Skeletal muscle satellite cell (primary cell): Measurements from ENCODE around the gene HES6.

ENCODE experiments used
- H3K27me3 ChIP-seq: 2 replicates; pipeline ENCODE4 v1.7.0; 2013; ENCODE audit warnings: low read length; ENCODE audit not compliant: control insufficient read depth, insufficient read depth
- H3K36me3 ChIP-seq: 2 replicates; pipeline ENCODE4 v1.7.0; 2013; ENCODE audit warnings: mild to moderate bottlenecking, control low read depth, low read length; ENCODE audit not compliant: insufficient read depth
- H3K4me1 ChIP-seq: 2 replicates; pipeline ENCODE4 v1.7.0; 2013; ENCODE audit warnings: low read length; ENCODE audit not compliant: control insufficient read depth, insufficient read depth
- H3K4me2 ChIP-seq: 2 replicates; pipeline ENCODE4 v1.7.0; 2013; ENCODE audit warnings: mild to moderate bottlenecking, low read length
- H3K4me3 ChIP-seq: 2 replicates; pipeline ENCODE4 v1.7.0; 2013; ENCODE audit warnings: low read length
- H3K9ac ChIP-seq: 2 replicates; pipeline ENCODE4 v1.7.0; 2013; ENCODE audit warnings: mild to moderate bottlenecking, low read depth, low read length, moderate library complexity
- H3K9me3 ChIP-seq: replicated peaks from 2 replicates; pipeline ENCODE4 v1.7.0; 2013; ENCODE audit warnings: mild to moderate bottlenecking, control low read depth, low read length

HES6 gene

GRCh38 chr2:238259061-238260020 is 19.5 kb upstream of the HES6 start:
- no peaks in the 10 kb centered on the region for H3K27me3 ChIP-seq
- H3K4me1 ChIP-seq: peaks cover 7% of the 10 kb centered on the region
- no peaks in the 10 kb centered on the region for H3K9me3 ChIP-seq
- H3K9ac ChIP-seq: no peak overlapping the region
- no peak overlapping the region for H3K4me3 ChIP-seq
- no peaks in the 10 kb centered on the region for H3K36me3 ChIP-seq
- no peak overlapping the region for H3K4me2 ChIP-seq

- H3K9me3 ChIP-seq: no peaks in the 10 kb centered on the region
- peaks cover 3% of the 10 kb centered on the region for H3K4me1 ChIP-seq
- no peak overlapping the region for H3K9ac ChIP-seq
- no peaks in the 10 kb centered on the region for H3K36me3 ChIP-seq
- no peak overlapping the region for H3K4me3 ChIP-seq
- H3K4me2 ChIP-seq: no peak overlapping the region
- H3K27me3 ChIP-seq: no peaks in the 10 kb centered on the region
Measured at GRCh38 chr2:238257786-238258700, 18.2 kb upstream of the HES6 start.

- Histone ChIP-seq H3K27me3 (no peaks in the 10 kb centered on the region), H3K9me3 (no peaks in the 10 kb centered on the region), H3K4me1 (no peaks in the 10 kb centered on the region), H3K4me2 (no peak overlapping the region), H3K36me3 (no peaks in the 10 kb centered on the region), H3K4me3 (no peak overlapping the region), H3K9ac (no peak overlapping the region)
Measured at GRCh38 chr2:238256594-238257104, 16.8 kb upstream of the HES6 start.

- Histone ChIP-seq H3K4me2 (no peak overlapping the region), H3K9me3 (no peaks in the 10 kb centered on the region), H3K4me3 (no peak overlapping the region), H3K4me1 (no peaks in the 10 kb centered on the region), H3K36me3 (peaks cover 2% of the 10 kb centered on the region), H3K27me3 (no peaks in the 10 kb centered on the region), H3K9ac (no peak overlapping the region)
Measured at GRCh38 chr2:238256111-238256510, 16.3 kb upstream of the HES6 start.

GRCh38 chr2:238255636-238256035 is 15.8 kb upstream of the HES6 start:
- H3K36me3 ChIP-seq: peaks cover 2% of the 10 kb centered on the region
- H3K27me3 ChIP-seq: no peaks in the 10 kb centered on the region
- H3K4me2 ChIP-seq: no peak overlapping the region
- no peaks in the 10 kb centered on the region for H3K9me3 ChIP-seq
- H3K9ac ChIP-seq: no peak overlapping the region
- no peaks in the 10 kb centered on the region for H3K4me1 ChIP-seq
- no peak overlapping the region for H3K4me3 ChIP-seq

DNA sequence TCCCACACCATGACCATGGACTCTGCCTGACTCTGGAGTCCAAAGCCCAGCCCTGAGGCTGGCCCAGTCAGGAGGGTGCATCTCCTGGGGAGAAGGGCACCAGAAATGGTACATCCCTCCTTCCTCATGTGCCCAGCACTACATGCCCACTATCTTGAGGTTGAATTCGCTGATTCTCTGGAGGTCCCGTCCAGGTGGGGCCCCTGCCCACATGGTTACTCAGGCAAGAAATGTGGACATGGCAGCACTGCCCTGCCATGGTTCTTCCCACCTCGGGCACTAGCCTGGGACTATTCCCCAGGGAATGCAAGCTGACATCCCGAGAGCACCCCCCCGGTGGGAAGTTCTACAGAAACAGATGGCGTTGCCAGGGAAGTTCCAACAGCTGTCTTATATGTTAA is 15.3 kb upstream of the HES6 start:
- no peaks in the 10 kb centered on the region for H3K27me3 ChIP-seq
- H3K9me3 ChIP-seq: no peaks in the 10 kb centered on the region
- H3K36me3 ChIP-seq: peaks cover 2% of the 10 kb centered on the region
- H3K4me2 ChIP-seq: no peak overlapping the region
- no peak overlapping the region for H3K9ac ChIP-seq
- no peak overlapping the region for H3K4me3 ChIP-seq
- H3K4me1 ChIP-seq: no peaks in the 10 kb centered on the region

- no peaks in the 10 kb centered on the region for H3K4me1 ChIP-seq
- H3K4me3 ChIP-seq: no peak overlapping the region
- no peak overlapping the region for H3K9ac ChIP-seq
- no peaks in the 10 kb centered on the region for H3K9me3 ChIP-seq
- no peak overlapping the region for H3K4me2 ChIP-seq
- no peaks in the 10 kb centered on the region for H3K27me3 ChIP-seq
- H3K36me3 ChIP-seq: peaks cover 2% of the 10 kb centered on the region
Measured at GRCh38 chr2:238254095-238254723, 14.4 kb upstream of the HES6 start.

DNA sequence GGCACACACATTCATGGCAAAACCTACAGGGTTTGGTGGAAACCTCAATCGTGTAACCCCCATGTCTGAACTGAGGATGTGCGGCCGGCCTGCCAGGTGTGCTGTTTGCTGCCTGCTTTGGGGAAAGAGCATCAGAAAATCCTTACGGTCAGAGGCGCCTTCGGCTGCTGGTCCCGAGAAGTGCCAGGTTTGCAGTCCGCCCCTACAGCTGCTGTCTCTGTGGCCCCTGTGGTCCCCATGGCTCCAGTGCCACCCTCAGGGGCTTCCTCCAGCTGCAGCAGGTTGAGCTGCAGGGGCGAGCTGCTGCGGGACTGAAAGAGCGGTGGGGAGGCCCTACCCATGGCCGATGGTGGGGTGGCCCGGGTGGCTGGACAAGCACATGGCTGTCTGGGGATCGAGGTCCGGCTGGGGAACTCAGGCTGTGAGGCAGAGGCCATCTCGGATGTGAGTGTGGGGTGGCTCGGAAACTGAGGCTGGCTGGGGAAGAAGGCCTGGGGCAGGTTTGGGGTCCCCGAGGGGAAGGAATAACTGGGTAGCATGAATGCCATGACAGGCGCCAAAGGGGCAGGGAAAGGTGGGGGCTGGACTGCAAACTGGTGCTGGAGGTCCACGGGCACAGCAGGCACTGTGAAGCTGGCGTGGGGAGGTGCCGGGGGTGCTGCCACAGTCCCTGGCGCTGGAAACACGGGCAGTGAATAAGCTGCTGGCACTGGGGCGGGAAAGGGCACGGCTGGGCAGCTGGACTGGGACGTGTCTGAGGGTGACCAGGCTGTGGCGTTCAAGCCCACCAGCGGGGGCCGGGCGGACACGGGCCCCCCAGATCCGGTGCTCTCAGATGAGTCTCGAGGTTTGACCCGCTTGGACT is 13.2 kb upstream of the HES6 start:
- H3K4me2 ChIP-seq: no peak overlapping the region
- H3K9me3 ChIP-seq: no peaks in the 10 kb centered on the region
- H3K9ac ChIP-seq: no peak overlapping the region
- no peaks in the 10 kb centered on the region for H3K4me1 ChIP-seq
- no peak overlapping the region for H3K4me3 ChIP-seq
- peaks cover 2% of the 10 kb centered on the region for H3K36me3 ChIP-seq
- H3K27me3 ChIP-seq: no peaks in the 10 kb centered on the region

DNA sequence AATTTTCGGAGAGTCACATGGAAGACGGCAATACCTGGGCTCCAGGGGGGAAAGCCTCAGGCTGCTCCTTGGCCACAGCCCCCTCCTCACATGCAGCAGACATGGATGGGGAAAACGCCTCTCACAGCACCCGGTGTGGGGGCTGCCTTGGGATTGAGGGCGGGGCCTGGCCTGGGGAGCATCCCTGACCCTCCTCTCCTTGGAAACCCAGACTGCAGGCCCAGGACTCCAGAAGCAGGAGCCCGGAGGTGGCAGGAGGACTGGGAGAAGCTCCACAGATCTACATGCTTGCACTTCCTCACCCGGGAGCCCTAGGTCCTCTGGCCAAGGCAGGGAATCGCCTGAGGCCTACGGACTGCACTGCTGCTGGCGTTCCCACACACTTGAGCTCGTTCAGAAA is 12.1 kb upstream of the HES6 start:
- peaks cover 2% of the 10 kb centered on the region for H3K36me3 ChIP-seq
- no peak overlapping the region for H3K4me2 ChIP-seq
- no peaks in the 10 kb centered on the region for H3K9me3 ChIP-seq
- no peak overlapping the region for H3K9ac ChIP-seq
- no peak overlapping the region for H3K4me3 ChIP-seq
- H3K4me1 ChIP-seq: no peaks in the 10 kb centered on the region
- H3K27me3 ChIP-seq: no peaks in the 10 kb centered on the region

- peaks cover 2% of the 10 kb centered on the region for H3K36me3 ChIP-seq
- no peaks in the 10 kb centered on the region for H3K9me3 ChIP-seq
- H3K27me3 ChIP-seq: no peaks in the 10 kb centered on the region
- no peak overlapping the region for H3K4me2 ChIP-seq
- no peaks in the 10 kb centered on the region for H3K4me1 ChIP-seq
- no peak overlapping the region for H3K9ac ChIP-seq
- no peak overlapping the region for H3K4me3 ChIP-seq
Measured at GRCh38 chr2:238251331-238251730, 11.5 kb upstream of the HES6 start.
